ENCODE measurements around the gene RHBDD1. TPM values are rescaled to one million over a fixed set of nuclear protein-coding genes. Genes with fewer than 3 reads are reported as not detected.

Gene RHBDD1
- total RNA-seq, 1 donor from 2014 or later: 31.3 TPM

- no peak for DNase-seq (ENCODE audit: low read depth)
- peak overlapping the region; percentile 87 for H3K27ac ChIP-seq (ENCODE audit: low read depth, low read length)
Observed at GRCh38 chr2:226794196-226794661, 41.6 kb upstream of the RHBDD1 start.

GRCh38 chr2:226794751-226795171 lies 41.1 kb upstream of the RHBDD1 start:
- Mint-ChIP-seq H3K36me3 (ENCODE audit: low read depth, unreplicated experiment) (peaks cover 29% of the 10 kb centered on the region), H3K27me3 (ENCODE audit: low read depth, unreplicated experiment) (no peaks in the 10 kb centered on the region), H3K4me1 (ENCODE audit: low read depth, unreplicated experiment) (peaks cover 26% of the 10 kb centered on the region), H3K4me3 (ENCODE audit: unreplicated experiment) (peak overlapping the region; percentile 92), H3K9me3 (ENCODE audit: unreplicated experiment) (no peaks in the 10 kb centered on the region), H3K27ac (ENCODE audit: unreplicated experiment) (peak overlapping the region; percentile 56)
- H3K4me3 ChIP-seq (ENCODE audit: insufficient read depth, low read depth, low read length): peak overlapping the region; percentile 61
- H3K4me2 ChIP-seq (ENCODE audit: low read length): peak overlapping the region; percentile 82
- peaks cover 97% of the 10 kb centered on the region for H3K79me2 ChIP-seq (ENCODE audit: insufficient read depth, low read length)
- H3K27ac ChIP-seq (ENCODE audit: low read depth, low read length): peak overlapping the region; percentile 87
- peaks cover 47% of the 10 kb centered on the region for H3K4me1 ChIP-seq (ENCODE audit: insufficient read depth, low read length)
- FAIRE-seq (no peak), DNase-seq (ENCODE audit: low read depth) (peak; percentile 66)
- H4K20me1 ChIP-seq (ENCODE audit: insufficient read depth, low read length): peaks cover 40% of the 10 kb centered on the region
- H2AFZ ChIP-seq (ENCODE audit: low read depth, low read length): no peak overlapping the region
- H3K9me3 ChIP-seq (ENCODE audit: insufficient read depth, low read depth, low read length): no peaks in the 10 kb centered on the region
- peak overlapping the region; percentile 84 for H3K9ac ChIP-seq (ENCODE audit: low read length)
- TF ChIP-seq EZH2 (IDR thresholded peaks at IDR 0.05; ENCODE audit: insufficient read depth, low read length) (no peak), CTCF (IDR thresholded peaks at IDR 0.05; ENCODE audit: insufficient read depth, low read depth, low read length) (no peak)
- H3K36me3 ChIP-seq (ENCODE audit: insufficient read depth, low read length): peaks cover 3% of the 10 kb centered on the region
- H3K27me3 ChIP-seq (ENCODE audit: insufficient read depth, low read length): no peaks in the 10 kb centered on the region

More at GRCh38 chr2:226794196-226794661, 41.6 kb upstream of the RHBDD1 start:
- Histone ChIP-seq H4K20me1 (ENCODE audit: insufficient read depth, low read length) (peaks cover 45% of the 10 kb centered on the region), H3K4me1 (ENCODE audit: insufficient read depth, low read length) (peaks cover 47% of the 10 kb centered on the region), H3K4me3 (ENCODE audit: insufficient read depth, low read depth, low read length) (peak overlapping the region; percentile 61), H3K27me3 (ENCODE audit: insufficient read depth, low read length) (no peaks in the 10 kb centered on the region), H3K79me2 (ENCODE audit: insufficient read depth, low read length) (peaks cover 99% of the 10 kb centered on the region), H2AFZ (ENCODE audit: low read depth, low read length) (no peak overlapping the region), H3K4me2 (ENCODE audit: low read length) (peak overlapping the region; percentile 82), H3K36me3 (ENCODE audit: insufficient read depth, low read length) (peaks cover 3% of the 10 kb centered on the region), H3K9ac (ENCODE audit: low read length) (peak overlapping the region; percentile 84), H3K9me3 (ENCODE audit: insufficient read depth, low read depth, low read length) (no peaks in the 10 kb centered on the region)
- Mint-ChIP-seq H3K4me1 (ENCODE audit: low read depth, unreplicated experiment) (peaks cover 26% of the 10 kb centered on the region), H3K4me3 (ENCODE audit: unreplicated experiment) (peak overlapping the region; percentile 92), H3K36me3 (ENCODE audit: low read depth, unreplicated experiment) (peaks cover 29% of the 10 kb centered on the region), H3K27me3 (ENCODE audit: low read depth, unreplicated experiment) (no peaks in the 10 kb centered on the region), H3K9me3 (ENCODE audit: unreplicated experiment) (no peaks in the 10 kb centered on the region), H3K27ac (ENCODE audit: unreplicated experiment) (no peak overlapping the region)
- no peak for FAIRE-seq
- TF ChIP-seq CTCF (IDR thresholded peaks at IDR 0.05; ENCODE audit: insufficient read depth, low read depth, low read length) (no peak), EZH2 (IDR thresholded peaks at IDR 0.05; ENCODE audit: insufficient read depth, low read length) (no peak)

- Histone ChIP-seq H3K4me1 (ENCODE audit: insufficient read depth, low read length) (peaks cover 51% of the 10 kb centered on the region), H3K36me3 (ENCODE audit: insufficient read depth, low read length) (peaks cover 3% of the 10 kb centered on the region), H3K9me3 (ENCODE audit: insufficient read depth, low read depth, low read length) (no peaks in the 10 kb centered on the region), H3K27ac (ENCODE audit: low read depth, low read length) (peak overlapping the region; percentile 87), H3K9ac (ENCODE audit: low read length) (peak overlapping the region; percentile 84), H3K79me2 (ENCODE audit: insufficient read depth, low read length) (peaks cover 91% of the 10 kb centered on the region), H2AFZ (ENCODE audit: low read depth, low read length) (no peak overlapping the region), H3K4me2 (ENCODE audit: low read length) (peak overlapping the region; percentile 82), H3K27me3 (ENCODE audit: insufficient read depth, low read length) (no peaks in the 10 kb centered on the region), H3K4me3 (ENCODE audit: insufficient read depth, low read depth, low read length) (peak overlapping the region; percentile 61), H4K20me1 (ENCODE audit: insufficient read depth, low read length) (peaks cover 40% of the 10 kb centered on the region)
- TF ChIP-seq EZH2 (IDR thresholded peaks at IDR 0.05; ENCODE audit: insufficient read depth, low read length) (no peak), CTCF (IDR thresholded peaks at IDR 0.05; ENCODE audit: insufficient read depth, low read depth, low read length) (no peak)
- H3K36me3 Mint-ChIP-seq (ENCODE audit: low read depth, unreplicated experiment): peaks cover 29% of the 10 kb centered on the region
- no peaks in the 10 kb centered on the region for H3K9me3 Mint-ChIP-seq (ENCODE audit: unreplicated experiment)
- DNase-seq (ENCODE audit: low read depth) (no peak), FAIRE-seq (no peak)
- H3K4me1 Mint-ChIP-seq (ENCODE audit: low read depth, unreplicated experiment): peaks cover 25% of the 10 kb centered on the region
- H3K4me3 Mint-ChIP-seq (ENCODE audit: unreplicated experiment): peak overlapping the region; percentile 92
- no peaks in the 10 kb centered on the region for H3K27me3 Mint-ChIP-seq (ENCODE audit: low read depth, unreplicated experiment)
- no peak overlapping the region for H3K27ac Mint-ChIP-seq (ENCODE audit: unreplicated experiment)
Observed at GRCh38 chr2:226795281-226796011, 40.4 kb upstream of the RHBDD1 start.
